ENCODE measurements around the gene PRAMEF33. TPM values are rescaled to one million over a fixed set of nuclear protein-coding genes. Genes with fewer than 3 reads are reported as not detected.
"Not testable (repeated sequence)": the region's sequence is repeated elsewhere in the genome, so short reads cannot be mapped to it uniquely, and the experiment has no call there.

Gene PRAMEF33, protein sequence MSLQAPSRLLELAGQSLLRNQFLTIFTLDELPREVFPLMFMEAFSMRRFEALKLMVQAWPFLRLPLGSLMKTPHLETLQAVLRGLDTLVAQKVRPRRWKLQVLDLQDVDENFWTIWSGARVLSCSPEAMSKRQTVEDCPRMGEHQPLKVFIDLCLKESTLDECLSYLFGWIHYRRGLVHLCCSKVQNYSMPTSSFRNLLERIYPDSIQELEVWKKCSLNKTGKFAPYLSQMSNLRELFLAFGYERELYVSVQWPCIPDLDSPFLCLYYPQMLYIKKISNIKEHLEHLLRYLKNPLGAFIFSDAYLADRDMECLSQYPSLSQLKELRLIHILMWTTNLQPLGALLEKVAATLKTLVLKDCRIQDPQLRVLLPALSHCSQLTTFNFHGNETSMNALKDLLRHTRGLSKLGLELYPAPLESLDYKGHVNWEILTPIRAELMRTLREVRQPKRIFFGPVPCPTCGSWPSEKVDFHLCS
- total RNA-seq (not detected), polyA plus RNA-seq (ENCODE audit: insufficient read depth in 1 of 8, insufficient read length in 8 of 8, low replicate concordance in 1 of 8) (under 1 TPM in 1 of 8 donors, not detected in 7; 0.13 TPM)
- long read RNA-seq, donor 1: 0 reads
- long read RNA-seq, donor 2: 0 reads
- long read RNA-seq, donor 3: 0 reads
- long read RNA-seq, donor 4: 0 reads
- long read RNA-seq, donor 5: 0 reads
- long read RNA-seq, donor 6: 0 reads
- long read RNA-seq, donor 7: 0 reads
- long read RNA-seq, donor 8: 0 reads
- long read RNA-seq, donor 9: 0 reads
- long read RNA-seq, donor 10: 0 reads
- long read RNA-seq, donor 11: 0 reads

DNA sequence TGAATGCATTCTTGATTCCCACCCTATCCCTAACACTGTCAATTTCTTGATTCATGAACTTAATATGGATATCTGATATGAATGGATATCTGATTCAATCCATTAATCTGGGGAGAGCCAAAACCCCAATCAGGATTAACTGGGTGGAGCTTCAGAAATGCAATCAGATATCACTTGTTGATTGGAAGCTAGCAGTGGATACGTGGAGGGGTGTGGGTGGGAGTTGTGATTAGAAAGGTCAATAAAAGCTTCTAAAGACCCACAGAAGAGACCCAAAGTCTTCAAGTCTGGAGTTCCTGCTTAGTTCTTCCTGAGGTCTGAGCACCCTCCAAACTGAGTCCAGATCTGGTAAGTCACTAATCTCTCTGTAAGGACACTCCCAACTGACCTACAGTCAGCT lies at the start of gene PRAMEF33:
TSS of gene PRAMEF33 (plus strand) at position 301 of the 400 bp plus-strand sequence. CDS start 2,416 bp downstream, outside the sequence.
- WGBS (ENCODE audit: insufficient coverage): no CpG with 5 or more reads among the region's 1 CpG
- H3K36me3 ChIP-seq (ENCODE audit: control insufficient read depth, insufficient read depth, low read length); H3K27me3 ChIP-seq (ENCODE audit: control insufficient read depth, insufficient read depth, low read length); H3K27ac ChIP-seq (ENCODE audit: low read length); H3K4me3 ChIP-seq (ENCODE audit: low read length); DNase-seq; H3K9me3 ChIP-seq (replicated peaks; ENCODE audit: control insufficient read depth, low read depth, low read length); H3K4me1 ChIP-seq (ENCODE audit: control insufficient read depth, insufficient read depth, low read length): not testable (repeated sequence)

DNA sequence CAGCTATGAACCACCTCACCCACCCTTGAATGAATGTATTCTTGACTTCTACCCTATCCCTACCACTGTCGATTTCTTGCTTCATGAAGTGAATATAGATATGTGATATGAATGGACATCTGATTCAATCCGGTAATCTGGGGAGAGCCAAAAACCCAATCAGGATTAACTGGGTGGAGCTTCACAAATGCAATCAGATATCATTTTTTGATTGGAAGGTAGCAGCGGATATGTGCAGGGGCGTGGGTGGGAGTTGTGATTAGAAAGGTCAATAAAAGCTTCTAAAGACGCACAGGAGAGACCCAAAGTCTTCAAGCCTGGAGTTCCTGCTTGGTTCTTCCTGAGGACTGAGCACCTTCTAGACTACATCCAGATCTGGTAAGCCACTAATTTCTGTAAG lies 49.4 kb upstream of the PRAMEF33 start, which contains the start of gene PRAMEF5:
TSS of gene PRAMEF5 (plus strand) at position 301 of the 400 bp plus-strand sequence. CDS start 5,071 bp downstream, outside the sequence.
- H3K27me3 ChIP-seq (ENCODE audit: control insufficient read depth, insufficient read depth, low read length); H3K9me3 ChIP-seq (replicated peaks; ENCODE audit: control insufficient read depth, low read depth, low read length); H3K36me3 ChIP-seq (ENCODE audit: control insufficient read depth, insufficient read depth, low read length); H3K4me1 ChIP-seq (ENCODE audit: control insufficient read depth, insufficient read depth, low read length); DNase-seq; H3K27ac ChIP-seq (ENCODE audit: low read length); H3K4me3 ChIP-seq (ENCODE audit: low read length): not testable (repeated sequence)
- WGBS (ENCODE audit: insufficient coverage): no CpG with 5 or more reads among the region's 5 CpGs

DNA sequence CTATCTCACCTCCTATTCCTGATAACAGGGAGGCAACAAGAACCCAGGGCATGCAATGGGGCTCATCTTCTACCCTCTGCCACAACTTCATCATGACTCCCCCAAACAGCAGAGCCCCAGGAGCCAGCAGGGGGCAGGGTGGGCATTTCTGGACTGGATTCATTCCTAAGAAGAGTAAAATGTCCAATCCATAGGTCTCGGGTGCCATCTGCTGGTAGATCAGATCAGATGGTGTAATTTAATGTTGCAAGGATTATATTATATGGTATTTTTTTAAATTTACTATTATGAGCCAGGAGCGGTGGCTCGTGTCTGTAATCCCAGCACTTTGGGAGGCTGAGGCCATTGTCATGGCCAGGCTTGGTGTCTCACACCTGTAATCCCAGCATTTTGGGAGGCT lies 38.2 kb upstream of the PRAMEF33 start:
- DNase-seq; H3K4me1 ChIP-seq (ENCODE audit: control insufficient read depth, insufficient read depth, low read length); H3K27ac ChIP-seq (ENCODE audit: low read length); H3K4me3 ChIP-seq (ENCODE audit: low read length); H3K36me3 ChIP-seq (ENCODE audit: control insufficient read depth, insufficient read depth, low read length); H3K9me3 ChIP-seq (replicated peaks; ENCODE audit: control insufficient read depth, low read depth, low read length); H3K27me3 ChIP-seq (ENCODE audit: control insufficient read depth, insufficient read depth, low read length): not testable (repeated sequence)
- no CpG with 5 or more reads among the region's 3 CpGs for WGBS (ENCODE audit: insufficient coverage)

DNA sequence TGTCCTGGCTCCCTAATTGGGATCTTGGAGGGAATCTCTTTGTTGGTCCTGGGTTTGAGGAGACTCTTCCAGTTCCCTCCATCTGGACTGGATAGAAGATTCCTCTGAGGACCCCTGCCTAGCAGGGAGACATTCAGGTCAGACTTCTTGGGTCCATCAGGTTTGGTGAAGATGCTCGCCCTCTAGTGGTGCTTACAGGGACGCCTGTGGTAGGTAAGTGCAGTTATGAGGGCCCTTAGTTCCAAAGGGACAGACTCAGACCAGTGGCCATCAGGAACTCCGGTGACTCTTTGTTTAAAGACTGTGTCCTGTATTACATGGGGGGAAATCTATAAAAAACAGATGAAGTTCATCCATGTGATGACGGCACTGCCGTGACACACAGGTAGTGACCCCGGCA lies 26.3 kb upstream of the PRAMEF33 start:
- H3K4me1 ChIP-seq (ENCODE audit: control insufficient read depth, insufficient read depth, low read length); H3K27ac ChIP-seq (ENCODE audit: low read length); H3K36me3 ChIP-seq (ENCODE audit: control insufficient read depth, insufficient read depth, low read length); H3K4me3 ChIP-seq (ENCODE audit: low read length); H3K27me3 ChIP-seq (ENCODE audit: control insufficient read depth, insufficient read depth, low read length); DNase-seq; H3K9me3 ChIP-seq (replicated peaks; ENCODE audit: control insufficient read depth, low read depth, low read length): not testable (repeated sequence)
- WGBS (ENCODE audit: insufficient coverage): no CpG with 5 or more reads among the region's 6 CpGs

DNA sequence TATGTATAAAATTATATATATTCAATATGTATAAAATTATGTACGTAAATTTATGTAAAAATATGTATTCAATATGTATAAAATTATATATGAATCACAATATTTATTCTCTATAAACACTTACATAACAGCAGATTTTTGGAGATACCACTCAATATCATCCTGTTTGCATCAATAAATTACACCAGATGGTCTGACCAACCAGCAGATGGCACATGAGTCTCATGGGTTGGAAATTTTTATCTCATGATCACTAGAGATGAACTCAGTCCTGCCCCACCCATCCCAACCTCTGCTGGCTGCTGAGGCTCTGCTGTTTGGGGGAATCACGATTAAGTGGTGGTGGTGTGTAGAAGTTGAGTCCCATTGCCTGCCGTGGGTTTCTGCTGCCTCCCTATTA lies 23.7 kb upstream of the PRAMEF33 start:
- H3K27ac ChIP-seq (ENCODE audit: low read length); H3K27me3 ChIP-seq (ENCODE audit: control insufficient read depth, insufficient read depth, low read length); H3K36me3 ChIP-seq (ENCODE audit: control insufficient read depth, insufficient read depth, low read length); H3K9me3 ChIP-seq (replicated peaks; ENCODE audit: control insufficient read depth, low read depth, low read length); H3K4me1 ChIP-seq (ENCODE audit: control insufficient read depth, insufficient read depth, low read length); DNase-seq; H3K4me3 ChIP-seq (ENCODE audit: low read length): not testable (repeated sequence)
- WGBS (ENCODE audit: insufficient coverage): 60% methylated on average over 1 of the region's 3 CpGs

DNA sequence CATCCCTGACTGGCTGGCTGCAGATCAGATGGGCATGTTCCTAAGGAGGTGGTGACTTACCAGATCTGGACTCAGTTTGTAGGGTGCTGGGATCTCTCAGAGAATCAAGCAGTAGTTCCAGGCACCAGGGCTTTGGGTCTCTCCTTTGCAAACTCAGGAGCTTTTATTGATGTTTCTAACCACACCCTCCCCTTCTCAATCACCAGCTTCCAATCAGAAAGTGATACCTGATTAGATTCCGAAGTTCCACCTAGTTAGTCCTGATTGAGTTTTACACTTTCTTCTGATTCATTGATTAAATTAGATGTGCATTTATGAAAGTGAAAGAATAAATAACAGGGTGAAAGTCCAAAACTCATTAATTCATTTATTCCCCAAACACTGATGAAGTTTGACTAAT lies 18.3 kb upstream of the PRAMEF33 start, which contains the start of gene PRAMEF8:
TSS of gene PRAMEF8 (minus strand) at position 101 of the 400 bp plus-strand sequence. CDS start 1,046 bp downstream, outside the sequence.
- no CpG with 5 or more reads among the region's 1 CpG for WGBS (ENCODE audit: insufficient coverage)
- H3K4me1 ChIP-seq (ENCODE audit: control insufficient read depth, insufficient read depth, low read length); H3K27ac ChIP-seq (ENCODE audit: low read length); DNase-seq; H3K36me3 ChIP-seq (ENCODE audit: control insufficient read depth, insufficient read depth, low read length); H3K27me3 ChIP-seq (ENCODE audit: control insufficient read depth, insufficient read depth, low read length); H3K9me3 ChIP-seq (replicated peaks; ENCODE audit: control insufficient read depth, low read depth, low read length); H3K4me3 ChIP-seq (ENCODE audit: low read length): not testable (repeated sequence)

DNA sequence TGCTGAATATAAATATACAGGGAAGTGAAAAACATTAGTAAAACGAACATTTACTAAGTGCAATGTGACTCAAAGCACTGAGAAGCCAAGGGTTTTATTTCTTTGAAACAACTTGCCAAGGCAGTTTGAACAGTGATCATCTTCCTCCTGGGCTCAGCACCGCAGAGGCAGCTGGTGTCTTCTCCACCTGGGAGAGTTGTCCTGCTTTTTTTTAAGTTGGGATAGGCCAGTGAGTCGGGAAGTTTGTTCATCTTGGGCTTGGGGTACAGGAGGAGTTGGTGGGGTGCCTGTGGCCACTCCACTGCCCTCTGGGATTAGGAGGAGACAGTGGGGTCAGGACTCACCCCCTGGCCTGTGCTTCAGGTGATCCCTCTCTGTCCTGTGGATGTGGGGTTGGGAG lies 14.3 kb upstream of the PRAMEF33 start:
- not testable (repeated sequence) for H3K27ac ChIP-seq (ENCODE audit: low read length)
- WGBS (ENCODE audit: insufficient coverage): no CpG with 5 or more reads among the region's 3 CpGs

DNA sequence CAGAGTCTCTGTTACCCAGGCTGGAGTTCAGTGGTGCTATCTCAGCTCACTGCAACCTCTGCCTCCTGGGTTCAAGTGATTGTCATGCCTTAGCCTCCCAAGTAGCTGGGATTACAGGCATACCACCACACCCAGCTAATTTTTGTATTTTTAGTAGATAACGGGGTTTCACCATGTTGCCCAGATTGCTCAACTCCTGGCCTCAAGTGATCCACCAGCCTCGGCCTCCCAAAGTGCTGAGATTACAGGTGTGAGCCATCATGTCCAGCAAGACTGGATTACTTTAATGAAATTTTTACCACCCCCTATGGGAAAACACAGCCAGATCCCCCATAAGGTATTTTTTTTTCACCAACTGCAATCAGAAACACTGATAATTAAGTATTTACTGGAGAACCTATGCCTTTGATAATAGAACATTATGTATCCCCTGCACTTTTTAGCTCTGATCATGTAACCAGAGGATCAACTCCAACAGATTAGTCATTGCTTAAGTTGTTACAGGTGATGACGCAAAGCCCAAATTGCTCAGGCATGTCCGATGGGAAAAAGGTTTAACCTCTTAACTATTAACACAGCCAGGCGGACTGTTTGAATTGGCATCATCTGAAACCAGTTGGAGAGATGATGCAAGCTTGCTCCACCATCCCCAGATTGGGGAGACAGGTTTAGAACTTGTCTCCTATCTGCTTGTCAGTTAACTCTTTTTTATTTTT lies 6.0 kb upstream of the PRAMEF33 start:
- H3K9me3 ChIP-seq (replicated peaks; ENCODE audit: control insufficient read depth, low read depth, low read length); H3K27ac ChIP-seq (ENCODE audit: low read length); H3K27me3 ChIP-seq (ENCODE audit: control insufficient read depth, insufficient read depth, low read length); DNase-seq; H3K4me3 ChIP-seq (ENCODE audit: low read length); H3K36me3 ChIP-seq (ENCODE audit: control insufficient read depth, insufficient read depth, low read length); H3K4me1 ChIP-seq (ENCODE audit: control insufficient read depth, insufficient read depth, low read length): not testable (repeated sequence)
- no CpG with 5 or more reads among the region's 5 CpGs for WGBS (ENCODE audit: insufficient coverage)

More for the DNA sequence above, 14.3 kb upstream of the PRAMEF33 start:
- not testable (repeated sequence) for H3K4me3 ChIP-seq (ENCODE audit: low read length); H3K36me3 ChIP-seq (ENCODE audit: control insufficient read depth, insufficient read depth, low read length); H3K27me3 ChIP-seq (ENCODE audit: control insufficient read depth, insufficient read depth, low read length); H3K4me1 ChIP-seq (ENCODE audit: control insufficient read depth, insufficient read depth, low read length); DNase-seq; H3K9me3 ChIP-seq (replicated peaks; ENCODE audit: control insufficient read depth, low read depth, low read length)

DNA sequence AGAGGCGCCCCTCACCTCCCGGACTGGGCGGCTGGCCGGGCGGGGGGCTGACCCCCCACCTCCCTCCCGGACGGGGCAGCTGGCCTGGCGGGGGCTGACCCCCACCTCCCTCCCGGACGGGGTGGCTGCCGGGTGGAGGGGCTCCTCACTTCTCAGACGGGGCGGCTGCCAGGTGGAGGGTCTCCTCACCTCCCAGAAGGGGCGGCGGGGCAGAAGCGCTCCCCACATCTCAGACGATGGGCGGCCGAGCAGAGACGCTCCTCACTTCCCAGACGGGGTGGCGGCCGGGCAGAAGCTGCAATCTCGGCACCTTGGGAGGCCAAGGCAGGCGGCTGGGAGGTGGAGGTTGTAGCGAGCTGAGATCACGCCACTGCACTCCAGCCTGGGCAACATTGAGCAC lies 4.6 kb upstream of the PRAMEF33 start:
- H3K36me3 ChIP-seq (ENCODE audit: control insufficient read depth, insufficient read depth, low read length); H3K9me3 ChIP-seq (replicated peaks; ENCODE audit: control insufficient read depth, low read depth, low read length); H3K4me1 ChIP-seq (ENCODE audit: control insufficient read depth, insufficient read depth, low read length); DNase-seq; H3K27me3 ChIP-seq (ENCODE audit: control insufficient read depth, insufficient read depth, low read length); H3K27ac ChIP-seq (ENCODE audit: low read length); H3K4me3 ChIP-seq (ENCODE audit: low read length): not testable (repeated sequence)
- 80% methylated on average over 1 of the region's 27 CpGs for WGBS (ENCODE audit: insufficient coverage)

DNA sequence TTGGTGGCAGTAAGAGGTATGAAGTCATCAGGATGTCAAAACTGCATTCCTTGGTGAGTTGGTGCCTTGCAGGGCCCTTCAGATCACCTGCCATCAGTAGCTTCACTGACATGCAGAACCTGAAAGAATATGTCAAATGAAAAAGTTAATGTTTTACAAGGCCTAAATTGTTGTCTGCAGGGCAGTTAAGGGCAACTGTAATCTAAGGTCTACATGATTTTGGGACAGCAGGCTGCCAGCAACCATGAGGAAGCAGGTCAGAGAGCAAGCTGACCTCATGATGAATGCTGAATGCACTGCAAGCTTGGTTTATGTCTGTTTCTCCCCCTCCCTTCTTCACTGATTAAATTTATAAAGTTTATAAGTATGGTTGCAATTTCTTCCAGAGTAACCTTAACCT lies 1.1 kb upstream of the PRAMEF33 start:
- H3K27me3 ChIP-seq (ENCODE audit: control insufficient read depth, insufficient read depth, low read length); DNase-seq; H3K4me3 ChIP-seq (ENCODE audit: low read length); H3K27ac ChIP-seq (ENCODE audit: low read length); H3K4me1 ChIP-seq (ENCODE audit: control insufficient read depth, insufficient read depth, low read length); H3K36me3 ChIP-seq (ENCODE audit: control insufficient read depth, insufficient read depth, low read length); H3K9me3 ChIP-seq (replicated peaks; ENCODE audit: control insufficient read depth, low read depth, low read length): not testable (repeated sequence)
